ENCODE measurements around the gene HSPB6.
"Not testable (repeated sequence)": the region's sequence is repeated elsewhere in the genome, so short reads cannot be mapped to it uniquely, and the experiment has no call there.

Gene HSPB6, protein sequence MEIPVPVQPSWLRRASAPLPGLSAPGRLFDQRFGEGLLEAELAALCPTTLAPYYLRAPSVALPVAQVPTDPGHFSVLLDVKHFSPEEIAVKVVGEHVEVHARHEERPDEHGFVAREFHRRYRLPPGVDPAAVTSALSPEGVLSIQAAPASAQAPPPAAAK

DNA sequence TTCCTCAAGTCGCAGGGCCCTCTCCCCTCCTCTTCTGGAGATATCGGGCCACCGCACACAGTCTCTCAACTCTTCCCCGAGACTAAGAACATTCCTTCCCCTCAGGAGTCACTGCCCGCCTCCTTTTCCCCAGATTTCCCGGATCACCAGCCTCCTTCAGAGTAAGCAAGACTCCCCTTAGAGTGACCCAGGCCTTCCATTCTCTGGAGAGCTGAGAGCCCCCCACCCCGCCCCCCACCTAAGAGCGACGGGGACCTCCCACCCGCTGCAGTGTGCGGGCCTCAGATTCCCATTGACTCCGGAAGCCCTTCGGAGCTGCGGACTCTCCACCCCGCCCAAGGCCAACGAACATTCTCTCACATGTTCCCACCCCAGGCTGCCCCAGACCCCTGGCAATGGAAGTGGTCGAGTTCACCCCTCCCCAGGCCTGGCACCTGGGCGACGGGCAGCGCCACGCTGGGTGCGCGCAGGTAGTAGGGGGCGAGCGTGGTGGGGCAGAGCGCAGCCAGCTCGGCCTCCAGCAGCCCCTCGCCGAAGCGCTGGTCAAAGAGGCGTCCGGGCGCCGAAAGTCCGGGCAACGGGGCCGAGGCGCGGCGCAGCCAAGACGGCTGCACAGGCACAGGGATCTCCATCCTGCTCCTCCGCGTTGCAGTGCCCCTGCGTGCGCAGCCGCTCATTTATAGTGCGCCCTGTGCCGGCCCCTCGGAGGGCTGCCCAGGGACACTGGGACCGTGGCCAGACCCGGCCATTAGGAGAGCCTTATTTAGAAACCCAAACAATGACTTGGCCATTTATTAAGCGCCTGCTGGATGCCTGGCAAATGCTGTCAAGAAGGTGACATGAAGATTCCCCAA, at the start of gene HSPB6:
TSS of gene HSPB6 (minus strand) at position 653 of the 854 bp plus-strand sequence. CDS start at position 632, 21 bp downstream.
- Mint-ChIP-seq H3K9me3 (no peaks in the 10 kb centered on the region), H3K4me1 (ENCODE audit: low read depth) (peaks cover 36% of the 10 kb centered on the region), H3K27me3 (peaks cover 8% of the 10 kb centered on the region), H3K4me3 (peak within 1 kb of the TSS; percentile 92), H3K27ac (peak within 1 kb of the TSS; percentile 94), H3K36me3 (ENCODE audit: low read depth) (peaks cover 61% of the 10 kb centered on the region)
- DNase-seq: no peak

DNA sequence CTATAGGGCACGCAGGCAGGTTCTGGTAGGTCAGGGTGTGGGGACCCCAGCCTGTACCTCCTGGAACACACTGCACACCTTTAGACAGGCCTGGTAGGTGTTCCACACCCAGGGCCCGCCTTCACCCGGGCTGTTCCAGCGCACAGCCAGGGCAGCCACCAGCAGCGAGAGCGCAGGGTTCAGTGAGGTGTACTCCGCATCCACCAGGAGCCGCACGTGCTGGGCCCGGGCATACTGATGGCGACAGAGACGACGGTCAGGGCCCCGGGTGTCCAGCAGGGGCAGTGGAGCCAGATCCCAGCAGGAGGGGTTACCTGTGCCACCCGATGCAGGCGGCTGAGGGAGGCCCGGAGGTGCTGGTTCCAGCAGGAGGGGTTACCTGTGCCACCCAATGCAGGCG, 49.8 kb upstream of the HSPB6 start:
- Mint-ChIP-seq H3K9me3 (no peaks in the 10 kb centered on the region), H3K4me1 (ENCODE audit: low read depth) (peaks cover 8% of the 10 kb centered on the region), H3K27me3 (peaks cover 7% of the 10 kb centered on the region), H3K27ac (no peak overlapping the region), H3K4me3 (no peak overlapping the region), H3K36me3 (ENCODE audit: low read depth) (no peaks in the 10 kb centered on the region)
- DNase-seq: no peak

DNA sequence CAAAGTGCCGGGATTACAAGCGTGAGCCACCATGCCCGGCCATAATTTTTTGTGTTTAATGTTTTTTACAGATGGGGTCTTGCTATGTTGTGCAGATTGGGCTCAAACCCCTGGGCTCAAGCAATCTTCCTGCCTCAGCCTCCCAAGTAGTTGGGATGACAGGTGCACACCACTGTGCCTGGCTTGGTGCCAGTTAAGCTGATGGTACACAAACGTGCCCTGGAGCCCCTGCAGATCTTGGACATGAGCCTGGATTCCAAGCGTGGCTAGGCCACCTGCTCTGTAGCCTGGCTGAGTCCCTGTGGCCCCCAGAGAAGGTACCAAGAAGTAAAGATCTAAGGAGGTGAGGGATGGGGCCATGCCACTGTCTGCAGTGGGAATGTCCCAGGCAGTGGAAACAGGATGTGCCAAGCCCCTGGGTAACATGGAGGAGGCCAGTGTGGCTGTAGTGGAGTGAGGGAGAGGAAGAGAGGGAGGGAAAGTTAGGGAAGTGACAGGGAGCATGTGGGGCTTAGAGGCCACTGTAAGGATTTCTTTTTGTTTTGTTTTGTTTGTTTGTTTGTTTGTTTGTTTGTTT, 48.8 kb upstream of the HSPB6 start:
- no peaks in the 10 kb centered on the region for H3K36me3 Mint-ChIP-seq (ENCODE audit: low read depth)
- H3K27me3 Mint-ChIP-seq: peaks cover 4% of the 10 kb centered on the region
- no peaks in the 10 kb centered on the region for H3K9me3 Mint-ChIP-seq
- no peak overlapping the region for H3K27ac Mint-ChIP-seq
- DNase-seq: no peak
- peaks cover 8% of the 10 kb centered on the region for H3K4me1 Mint-ChIP-seq (ENCODE audit: low read depth)
- H3K4me3 Mint-ChIP-seq: no peak overlapping the region

DNA sequence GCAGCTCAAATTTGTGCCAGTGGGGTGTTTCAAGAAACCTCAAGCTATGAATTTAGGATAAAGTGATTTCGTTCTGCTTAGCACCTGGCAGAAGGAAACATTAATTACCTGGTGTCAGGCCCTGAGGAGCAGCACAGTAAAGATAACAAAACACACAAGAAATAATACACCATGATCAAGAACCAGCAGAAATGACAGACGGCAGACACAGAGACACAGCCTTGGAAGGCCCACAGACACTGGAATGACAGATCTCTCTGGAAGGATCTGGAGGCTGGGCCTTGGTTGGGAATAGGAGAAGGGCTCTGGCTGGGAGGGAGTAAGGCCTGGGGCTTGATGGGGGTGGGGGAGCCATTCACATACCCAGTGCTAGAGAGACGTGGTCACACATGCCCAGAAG, 45.0 kb upstream of the HSPB6 start:
- Mint-ChIP-seq H3K9me3 (no peaks in the 10 kb centered on the region), H3K4me3 (no peak overlapping the region), H3K27ac (no peak overlapping the region), H3K36me3 (ENCODE audit: low read depth) (no peaks in the 10 kb centered on the region), H3K4me1 (ENCODE audit: low read depth) (peaks cover 14% of the 10 kb centered on the region), H3K27me3 (peaks cover 23% of the 10 kb centered on the region)
- DNase-seq: no peak

DNA sequence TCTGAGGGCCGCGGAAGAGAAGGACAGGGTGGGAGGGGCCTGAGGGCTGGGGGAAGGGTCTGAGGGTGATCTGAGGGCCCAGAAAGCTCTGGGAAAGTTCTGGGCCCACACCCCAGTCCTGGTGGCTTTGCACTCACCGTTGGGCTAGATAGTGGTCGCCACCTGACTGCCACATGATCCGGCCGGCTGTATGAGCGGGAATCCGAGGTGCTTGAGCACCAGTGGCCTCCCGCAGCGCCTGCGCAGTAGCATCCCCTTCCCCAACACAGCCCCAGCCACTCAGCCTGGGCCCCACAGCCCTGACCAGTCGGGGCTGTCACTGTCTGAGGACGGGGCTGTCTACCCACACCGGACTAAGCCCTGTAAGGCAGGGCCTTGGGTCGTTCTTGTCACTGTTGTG, 40.8 kb upstream of the HSPB6 start:
- peaks cover 6% of the 10 kb centered on the region for H3K4me1 Mint-ChIP-seq (ENCODE audit: low read depth)
- DNase-seq: peak; percentile 45
- H3K27me3 Mint-ChIP-seq: peaks cover 43% of the 10 kb centered on the region
- no peak overlapping the region for H3K4me3 Mint-ChIP-seq
- H3K36me3 Mint-ChIP-seq (ENCODE audit: low read depth): no peaks in the 10 kb centered on the region
- H3K9me3 Mint-ChIP-seq: no peaks in the 10 kb centered on the region
- no peak overlapping the region for H3K27ac Mint-ChIP-seq

DNA sequence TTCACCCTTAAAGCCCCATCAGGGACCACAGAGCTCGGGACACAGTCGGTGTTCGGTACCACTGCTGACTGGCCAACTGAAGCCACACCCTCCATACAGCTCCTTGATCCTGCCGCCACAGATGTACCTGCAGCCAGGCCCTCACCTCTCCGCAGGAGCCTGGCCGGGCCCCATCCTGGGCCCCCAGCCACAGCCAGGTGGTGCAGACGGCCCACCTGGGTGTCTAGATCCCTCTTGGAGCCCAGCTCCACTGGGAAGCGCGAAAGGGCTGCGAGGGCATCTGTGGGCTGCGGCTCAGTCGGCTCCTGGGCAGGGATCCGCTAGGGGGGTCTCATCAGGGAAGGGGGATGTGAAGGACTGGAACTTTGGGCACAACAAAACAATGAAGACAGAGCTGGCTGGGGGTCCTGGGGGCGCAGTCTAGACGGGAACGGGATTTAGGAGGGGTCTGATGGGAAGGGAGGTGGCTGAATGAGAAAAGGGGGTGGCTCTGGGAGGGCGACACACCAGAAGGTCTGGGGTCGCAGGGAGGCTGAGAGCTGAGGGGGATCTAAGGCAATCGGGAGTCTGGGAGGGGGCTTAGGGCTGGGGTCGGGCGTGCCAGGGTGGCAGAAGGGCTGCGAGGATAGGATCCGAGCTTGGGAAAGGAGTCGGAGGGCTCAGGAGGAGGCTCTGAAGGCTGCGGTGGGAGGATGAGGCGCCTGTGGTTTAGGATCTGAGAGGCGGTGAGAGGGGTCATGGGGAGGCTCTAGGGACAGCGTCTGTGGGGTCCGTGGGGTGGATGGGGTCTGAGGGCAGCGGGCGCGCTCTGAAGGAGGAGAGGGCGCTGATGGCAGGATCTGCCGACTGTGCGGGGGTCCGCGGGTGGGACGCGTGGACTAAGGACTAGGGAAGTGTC, 40.1 kb upstream of the HSPB6 start:
- DNase-seq: no peak
- H3K4me1 Mint-ChIP-seq (ENCODE audit: low read depth): peaks cover 6% of the 10 kb centered on the region
- peaks cover 42% of the 10 kb centered on the region for H3K27me3 Mint-ChIP-seq
- H3K9me3 Mint-ChIP-seq: no peaks in the 10 kb centered on the region
- H3K4me3 Mint-ChIP-seq: no peak overlapping the region
- H3K27ac Mint-ChIP-seq: no peak overlapping the region
- H3K36me3 Mint-ChIP-seq (ENCODE audit: low read depth): no peaks in the 10 kb centered on the region

DNA sequence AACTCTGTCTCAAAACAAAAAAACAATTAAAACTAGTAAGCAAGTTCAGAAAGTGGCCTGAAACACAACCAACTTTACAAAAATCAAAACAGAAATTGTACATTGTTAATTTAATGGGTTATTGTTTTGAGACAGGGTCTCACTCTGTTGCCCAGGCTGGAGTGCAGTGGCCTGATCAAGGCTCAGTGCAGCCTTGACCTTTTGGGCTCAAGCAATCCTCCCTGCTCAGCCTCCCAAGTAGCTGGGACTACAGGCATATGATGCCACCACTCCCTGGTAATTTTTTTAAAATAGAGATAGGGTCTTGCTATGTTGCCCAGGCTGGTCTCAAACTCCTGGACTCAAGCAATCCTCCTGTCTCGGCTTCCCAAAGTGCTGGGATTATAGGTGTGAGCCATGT, 38.7 kb upstream of the HSPB6 start:
- not testable (repeated sequence) for H3K27ac Mint-ChIP-seq

DNA sequence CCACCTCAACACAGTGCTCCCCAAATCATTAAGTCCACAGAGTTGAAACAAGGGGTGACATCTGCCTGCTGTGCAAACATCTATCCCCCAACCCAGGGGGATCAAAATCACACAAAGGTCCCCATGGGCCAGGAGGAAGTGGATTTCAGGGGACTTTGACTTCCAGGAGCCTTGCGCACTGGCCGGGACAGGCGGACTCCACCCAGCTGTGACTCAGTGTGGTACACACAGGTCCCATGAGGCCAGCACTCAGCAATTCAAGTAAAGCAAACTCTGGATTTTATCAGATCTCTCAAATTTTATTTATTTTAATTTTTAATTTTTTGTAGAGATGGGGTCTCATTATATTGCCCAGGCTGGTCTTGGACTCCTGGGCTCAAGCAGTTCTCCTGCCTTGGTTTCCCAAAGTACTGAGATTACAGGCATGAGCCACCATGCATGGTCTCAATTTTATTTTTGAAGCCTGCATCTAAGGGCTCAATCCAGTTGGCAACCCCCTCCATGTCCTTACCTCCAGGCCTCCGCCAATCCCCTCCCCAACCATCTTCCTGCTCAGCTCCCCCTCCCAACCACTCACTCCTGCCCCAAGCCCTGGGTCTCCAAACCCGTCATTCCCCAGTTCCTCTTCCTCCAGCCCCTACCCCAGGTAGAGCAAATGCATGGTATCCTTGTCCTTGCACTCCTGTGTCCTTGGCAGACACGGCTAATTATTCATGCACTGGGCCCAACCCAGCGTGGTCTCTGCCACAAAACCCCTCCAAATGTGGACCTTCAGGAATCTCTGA, 36.7 kb upstream of the HSPB6 start:
- Mint-ChIP-seq H3K27ac (no peak overlapping the region), H3K9me3 (no peaks in the 10 kb centered on the region), H3K36me3 (ENCODE audit: low read depth) (no peaks in the 10 kb centered on the region), H3K4me1 (ENCODE audit: low read depth) (peaks cover 6% of the 10 kb centered on the region), H3K27me3 (peaks cover 36% of the 10 kb centered on the region), H3K4me3 (no peak overlapping the region)
- DNase-seq: no peak

More for the DNA sequence above, 38.7 kb upstream of the HSPB6 start:
- not testable (repeated sequence) for DNase-seq; H3K9me3 Mint-ChIP-seq; H3K36me3 Mint-ChIP-seq (ENCODE audit: low read depth); H3K4me1 Mint-ChIP-seq (ENCODE audit: low read depth); H3K4me3 Mint-ChIP-seq
- H3K27me3 Mint-ChIP-seq: peaks cover 39% of the 10 kb centered on the region

DNA sequence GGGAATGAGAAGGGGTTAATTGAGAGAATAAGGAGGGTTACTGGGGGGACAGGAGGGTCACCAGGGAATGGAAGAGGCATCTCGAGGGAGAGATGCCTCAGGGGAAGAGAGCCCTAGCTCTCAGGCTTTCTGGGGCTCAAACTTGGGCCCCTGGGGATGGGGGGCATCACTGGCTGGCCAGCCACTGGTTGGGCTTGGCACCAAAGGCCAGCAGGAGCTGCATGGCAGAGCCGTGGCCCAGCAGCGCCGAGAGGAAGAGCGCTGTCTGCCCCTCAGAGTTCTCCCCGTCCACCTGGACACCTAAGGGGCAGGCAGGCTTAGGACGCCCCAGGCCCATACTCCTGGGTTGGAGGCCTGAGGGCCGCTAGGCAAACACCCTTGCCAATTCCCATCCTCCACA, 36.1 kb upstream of the HSPB6 start:
- H3K4me1 Mint-ChIP-seq (ENCODE audit: low read depth): peaks cover 6% of the 10 kb centered on the region
- no peak for DNase-seq
- no peaks in the 10 kb centered on the region for H3K36me3 Mint-ChIP-seq (ENCODE audit: low read depth)
- no peak overlapping the region for H3K27ac Mint-ChIP-seq
- no peaks in the 10 kb centered on the region for H3K9me3 Mint-ChIP-seq
- H3K27me3 Mint-ChIP-seq: peaks cover 31% of the 10 kb centered on the region
- no peak overlapping the region for H3K4me3 Mint-ChIP-seq

DNA sequence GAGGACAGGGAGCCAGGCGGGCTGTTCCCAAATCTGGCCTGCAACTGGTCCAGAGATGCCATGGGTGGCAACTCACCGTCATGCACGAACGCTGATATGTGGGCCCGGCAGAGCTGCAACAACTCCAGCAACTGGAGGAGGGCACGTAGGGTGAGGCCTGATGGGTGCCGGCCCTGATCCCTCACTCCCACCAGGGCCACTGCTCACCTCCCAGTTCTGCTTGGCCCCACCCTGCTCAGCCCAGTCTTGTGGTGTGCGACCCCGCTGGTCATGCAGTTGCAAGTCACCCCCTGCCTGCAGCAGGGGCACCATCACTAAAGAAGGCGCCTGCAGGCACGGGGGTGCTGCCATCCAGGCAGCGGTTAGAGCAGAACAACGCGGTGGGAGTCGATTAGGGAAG, 35.5 kb upstream of the HSPB6 start:
- Mint-ChIP-seq H3K4me3 (no peak overlapping the region), H3K27me3 (peaks cover 25% of the 10 kb centered on the region), H3K4me1 (ENCODE audit: low read depth) (peaks cover 6% of the 10 kb centered on the region), H3K27ac (no peak overlapping the region), H3K9me3 (no peaks in the 10 kb centered on the region), H3K36me3 (ENCODE audit: low read depth) (no peaks in the 10 kb centered on the region)
- DNase-seq: no peak

DNA sequence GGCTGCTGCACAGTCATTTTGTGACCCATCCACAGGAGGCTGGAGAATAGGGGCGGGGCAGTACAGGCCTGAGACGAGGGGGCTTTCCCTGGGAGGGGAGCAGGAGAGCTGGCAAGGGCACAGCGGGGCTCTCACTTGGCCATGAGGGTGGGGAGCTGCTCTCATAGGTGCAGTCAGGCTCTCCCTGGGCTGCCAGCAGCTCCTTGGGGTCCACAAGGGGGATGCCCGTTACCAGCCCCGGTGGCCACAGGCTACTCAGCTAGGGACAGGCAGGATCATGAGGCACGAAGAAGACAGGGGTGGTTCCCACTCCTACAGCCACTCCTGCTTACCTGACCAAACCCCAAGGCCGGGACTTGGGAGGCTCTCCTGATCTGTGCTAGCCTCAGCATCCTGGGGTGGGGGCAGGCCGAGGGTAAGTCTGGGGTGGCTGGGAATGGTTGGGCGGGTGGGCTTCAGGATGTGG, 35.0 kb upstream of the HSPB6 start:
- Mint-ChIP-seq H3K36me3 (ENCODE audit: low read depth) (no peaks in the 10 kb centered on the region), H3K27ac (no peak overlapping the region), H3K4me1 (ENCODE audit: low read depth) (peaks cover 1% of the 10 kb centered on the region), H3K27me3 (peaks cover 21% of the 10 kb centered on the region), H3K9me3 (no peaks in the 10 kb centered on the region), H3K4me3 (no peak overlapping the region)
- no peak for DNase-seq

DNA sequence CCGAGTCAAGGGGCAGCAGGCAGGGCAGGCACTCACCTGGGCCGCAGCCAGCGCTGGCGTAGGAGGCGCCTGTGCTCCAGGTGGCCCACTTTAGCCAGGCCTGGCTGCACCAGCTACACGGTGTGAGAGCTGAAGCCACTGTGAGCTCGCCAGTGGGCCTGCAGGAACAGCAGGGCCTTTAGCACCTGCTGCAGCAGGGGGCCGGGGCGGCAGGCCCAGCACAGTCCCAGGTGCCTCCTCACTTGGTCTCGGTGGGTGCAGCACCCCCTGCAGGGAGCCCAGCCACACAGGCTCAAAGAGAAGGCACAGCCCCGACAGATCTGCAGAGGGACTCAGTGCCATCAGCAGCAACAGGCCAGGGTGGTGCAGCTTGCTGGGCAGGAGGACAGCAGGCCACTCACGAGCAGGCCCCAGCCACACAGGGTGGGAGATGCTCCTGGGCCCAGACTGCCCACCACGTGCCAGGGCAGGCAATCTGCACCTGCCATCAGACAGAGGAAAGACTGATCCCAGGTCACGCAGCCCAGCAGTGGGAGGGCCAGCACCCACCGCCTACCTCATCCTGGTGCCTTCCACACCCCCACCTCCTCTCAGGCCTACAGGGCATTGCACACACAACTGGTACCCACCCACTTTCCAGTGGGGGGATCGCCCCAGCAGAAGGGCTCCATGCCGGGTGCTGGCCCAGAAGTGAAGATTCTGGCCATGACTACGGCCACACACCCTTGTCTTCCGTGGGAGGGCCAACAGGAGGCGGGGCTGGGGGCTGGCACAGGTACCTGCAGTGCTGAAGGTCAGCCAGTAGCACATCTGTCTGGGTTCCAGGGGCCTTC, 34.4 kb upstream of the HSPB6 start:
- no peaks in the 10 kb centered on the region for H3K4me1 Mint-ChIP-seq (ENCODE audit: low read depth)
- no peak for DNase-seq
- H3K4me3 Mint-ChIP-seq: no peak overlapping the region
- no peaks in the 10 kb centered on the region for H3K9me3 Mint-ChIP-seq
- H3K27me3 Mint-ChIP-seq: peaks cover 14% of the 10 kb centered on the region
- no peak overlapping the region for H3K27ac Mint-ChIP-seq
- peaks cover under 1% of the 10 kb centered on the region for H3K36me3 Mint-ChIP-seq (ENCODE audit: low read depth)
